ENCODE measurements around the gene CA12.

DNA sequence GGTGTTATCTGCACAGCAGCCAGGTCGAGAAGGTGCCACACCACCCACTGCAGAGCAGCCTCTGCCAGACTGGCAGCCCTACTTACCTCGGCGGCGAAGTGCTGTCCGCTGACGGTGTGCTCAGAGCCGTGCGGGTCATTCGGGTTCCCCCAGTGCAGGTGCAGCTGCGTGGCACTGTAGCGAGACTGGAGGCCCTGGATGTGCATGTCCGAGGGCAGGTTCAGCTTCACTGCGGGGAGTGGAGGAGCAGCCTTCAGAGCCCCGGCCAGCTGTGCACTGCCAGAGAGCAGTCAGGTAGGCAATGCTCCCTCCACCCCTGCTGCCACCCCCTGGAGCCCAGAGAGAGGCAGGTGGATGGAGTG lies 36.3 kb downstream of the CA12 start:
- TF ChIP-seq CTCF (IDR thresholded peaks at IDR 0.05; ENCODE audit: control extremely low read depth in 1 of 3, insufficient read depth in 1 of 3, low read depth in 1 of 3, low read length in 3 of 3) = no peak
- TF ChIP-seq SAP30 (IDR thresholded peaks at IDR 0.05; ENCODE audit: insufficient read depth, insufficient replicate concordance, low read length) = no peak
- TF ChIP-seq EZH2 (IDR thresholded peaks at IDR 0.05; ENCODE audit: low read depth, low read length, severe bottlenecking) = no peak
- no peak for TF ChIP-seq POLR2AphosphoS5 (IDR thresholded peaks at IDR 0.05; ENCODE audit: low read depth, low read length)
- TF ChIP-seq RXRA (IDR thresholded peaks at IDR 0.05; ENCODE audit: insufficient read depth, low read depth, low read length) = no peak
- no peak for TF ChIP-seq RAD21 (IDR thresholded peaks at IDR 0.05 in 1 of 2, conservative IDR thresholded peaks at IDR 0.05 in 1 of 2; ENCODE audit: low read depth in 2 of 2, low read length in 2 of 2)
- TF ChIP-seq GABPA (IDR thresholded peaks at IDR 0.05; ENCODE audit: borderline replicate concordance, insufficient read depth, low read length) = no peak
- no peak for TF ChIP-seq POU5F1 (IDR thresholded peaks at IDR 0.05; ENCODE audit: low read depth, low read length)
